BJ (cell line): Measurements from ENCODE around the gene MRGPRX3. TPM values are rescaled to one million over a fixed set of nuclear protein-coding genes. Genes with fewer than 3 reads are reported as not detected.

Source experiments
- polyA plus RNA-seq: library from polyadenylated mRNA; depleted of rRNA; stranded (reverse); fragments of >200 nt; gene quantifications from 2 replicates; pipeline ENCODE4 v1.2.3, GENCODE V29; 2011; rRNA removed
- small RNA-seq: library from RNA; depleted of rRNA; stranded (forward); fragments of <200 nt; gene quantifications from one replicate; pipeline ENCODE3, GENCODE V24; 2012; ENCODE audit warnings: low replicate concordance, low read depth; ENCODE audit not compliant: insufficient read length

The MRGPRX3 gene
- polyA plus RNA-seq, 1 experiment: not detected

Small RNA genes within 50 kb of the gene (small RNA-seq; reads per million reads assigned to genes)
- gene HIGD1AP5: not detected

Other genes with a start within 250 kb of the MRGPRX3 start
- gene SERGEF, start 119.5 kb upstream of the MRGPRX3 start, polyA plus RNA-seq: 17.2 and 17.4 TPM in 2 replicates
- 0.04 and 0.06 TPM in 2 replicates for gene TPH1, start 86.3 kb upstream of the MRGPRX3 start, polyA plus RNA-seq
- 8.9 and 13.3 TPM in 2 replicates for gene SAAL1, start 26.5 kb upstream of the MRGPRX3 start, polyA plus RNA-seq
- gene MRGPRX4, start 40.3 kb downstream of the MRGPRX3 start, polyA plus RNA-seq: not detected in 2 replicates
- gene SAA4, start 104.2 kb downstream of the MRGPRX3 start, polyA plus RNA-seq: not detected in 2 replicates
- gene SAA2, start 116.1 kb downstream of the MRGPRX3 start, polyA plus RNA-seq: 0.54 and 0.55 TPM in 2 replicates
- 2.3 and 3.4 TPM in 2 replicates for gene SAA1, start 133.7 kb downstream of the MRGPRX3 start, polyA plus RNA-seq
- 15.3 and 23.2 TPM in 2 replicates for gene HPS5, start 189.6 kb downstream of the MRGPRX3 start, polyA plus RNA-seq
- 24.9 and 42.9 TPM in 2 replicates for gene GTF2H1, start 190.0 kb downstream of the MRGPRX3 start, polyA plus RNA-seq